ENCODE results near the gene PKP4. TPM values are rescaled to one million over a fixed set of nuclear protein-coding genes. Genes with fewer than 3 reads are reported as not detected.

The PKP4 gene
- total RNA-seq, 2 experiments from 2014 or later, result 68.7 to 73.2 TPM

DNA sequence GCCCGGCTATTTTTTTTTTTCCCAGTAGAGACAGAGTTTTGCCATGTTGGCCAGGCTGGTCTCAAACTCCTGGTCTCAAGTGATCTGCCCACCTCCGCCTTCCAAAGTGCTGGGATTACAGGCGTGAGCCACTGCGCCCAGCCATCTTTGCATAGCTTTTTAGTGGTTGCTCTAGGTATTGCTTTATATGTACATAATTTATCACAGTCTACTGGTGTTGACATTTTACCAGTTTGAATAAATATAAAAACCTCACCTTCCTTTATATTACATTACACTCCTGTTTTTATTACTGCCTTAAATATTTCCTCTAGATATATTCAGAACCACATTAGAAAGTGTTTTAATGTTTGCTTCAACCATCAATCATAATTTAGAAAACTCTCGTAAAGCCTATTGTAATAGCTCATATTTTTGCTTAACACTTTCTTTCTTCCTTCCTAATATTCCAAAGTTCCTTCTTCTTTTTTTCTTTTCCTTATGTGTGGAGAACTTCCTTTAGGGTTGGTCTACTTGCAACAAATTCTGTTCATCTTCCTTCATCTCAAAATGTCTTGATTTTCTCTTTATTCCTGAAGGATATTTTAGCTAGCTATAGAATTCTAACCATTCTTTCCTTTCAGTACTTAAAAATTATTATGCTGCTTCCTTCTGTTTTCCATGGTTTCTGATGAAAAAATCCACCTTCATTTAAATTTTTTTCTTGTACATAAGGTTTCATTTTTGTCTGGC is 256.2 kb downstream of the PKP4 start:
- intact Hi-C loops (cut with micrococcal nuclease; ENCODE audit: unreplicated experiment), result no loop called here
- Histone ChIP-seq H3K79me2 (ENCODE audit: insufficient read depth, low read depth, low read length) (no peaks in the 10 kb centered on the region), H3K27ac (ENCODE audit: low read depth, low read length, poor library complexity, severe bottlenecking) (no peak overlapping the region), H2AFZ (ENCODE audit: low read length) (no peak overlapping the region), H3K9me3 (ENCODE audit: low read length) (no peaks in the 10 kb centered on the region), H3K4me1 (ENCODE audit: insufficient read depth, low read length, poor library complexity, severe bottlenecking) (no peaks in the 10 kb centered on the region), H3K4me2 (ENCODE audit: low read length) (no peak overlapping the region), H3K36me3 (ENCODE audit: insufficient read depth, low read length) (no peaks in the 10 kb centered on the region), H4K20me1 (ENCODE audit: insufficient read depth, low read length) (no peaks in the 10 kb centered on the region), H3K9me2 (ENCODE audit: insufficient read depth, low read length) (no peaks in the 10 kb centered on the region), H3K4me3 (ENCODE audit: low read depth, low read length, poor library complexity, severe bottlenecking) (no peak overlapping the region)
- ChIA-PET CTCF (ENCODE audit: unreplicated experiment) (no interaction called here), POLR2A (interaction anchor here (0.6 to 1.2 kb wide), 2 partner anchors 32 to 320 kb away, joined by 3 to 4 read pairs; no protein-coding TSS in a partner anchor)
- TF ChIP-seq, protein P1, sequence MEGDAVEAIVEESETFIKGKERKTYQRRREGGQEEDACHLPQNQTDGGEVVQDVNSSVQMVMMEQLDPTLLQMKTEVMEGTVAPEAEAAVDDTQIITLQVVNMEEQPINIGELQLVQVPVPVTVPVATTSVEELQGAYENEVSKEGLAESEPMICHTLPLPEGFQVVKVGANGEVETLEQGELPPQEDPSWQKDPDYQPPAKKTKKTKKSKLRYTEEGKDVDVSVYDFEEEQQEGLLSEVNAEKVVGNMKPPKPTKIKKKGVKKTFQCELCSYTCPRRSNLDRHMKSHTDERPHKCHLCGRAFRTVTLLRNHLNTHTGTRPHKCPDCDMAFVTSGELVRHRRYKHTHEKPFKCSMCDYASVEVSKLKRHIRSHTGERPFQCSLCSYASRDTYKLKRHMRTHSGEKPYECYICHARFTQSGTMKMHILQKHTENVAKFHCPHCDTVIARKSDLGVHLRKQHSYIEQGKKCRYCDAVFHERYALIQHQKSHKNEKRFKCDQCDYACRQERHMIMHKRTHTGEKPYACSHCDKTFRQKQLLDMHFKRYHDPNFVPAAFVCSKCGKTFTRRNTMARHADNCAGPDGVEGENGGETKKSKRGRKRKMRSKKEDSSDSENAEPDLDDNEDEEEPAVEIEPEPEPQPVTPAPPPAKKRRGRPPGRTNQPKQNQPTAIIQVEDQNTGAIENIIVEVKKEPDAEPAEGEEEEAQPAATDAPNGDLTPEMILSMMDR (conservative IDR thresholded peaks at IDR 0.05; ENCODE audit: low read length), result no peak
- no peak for TF ChIP-seq EZH2phosphoT487 (IDR thresholded peaks at IDR 0.05; ENCODE audit: borderline replicate concordance, low read depth, low read length)
- no TSS peak for BruUV-seq (replicated peaks)
- no peak for DNase-seq (ENCODE audit: low spot score)

DNA sequence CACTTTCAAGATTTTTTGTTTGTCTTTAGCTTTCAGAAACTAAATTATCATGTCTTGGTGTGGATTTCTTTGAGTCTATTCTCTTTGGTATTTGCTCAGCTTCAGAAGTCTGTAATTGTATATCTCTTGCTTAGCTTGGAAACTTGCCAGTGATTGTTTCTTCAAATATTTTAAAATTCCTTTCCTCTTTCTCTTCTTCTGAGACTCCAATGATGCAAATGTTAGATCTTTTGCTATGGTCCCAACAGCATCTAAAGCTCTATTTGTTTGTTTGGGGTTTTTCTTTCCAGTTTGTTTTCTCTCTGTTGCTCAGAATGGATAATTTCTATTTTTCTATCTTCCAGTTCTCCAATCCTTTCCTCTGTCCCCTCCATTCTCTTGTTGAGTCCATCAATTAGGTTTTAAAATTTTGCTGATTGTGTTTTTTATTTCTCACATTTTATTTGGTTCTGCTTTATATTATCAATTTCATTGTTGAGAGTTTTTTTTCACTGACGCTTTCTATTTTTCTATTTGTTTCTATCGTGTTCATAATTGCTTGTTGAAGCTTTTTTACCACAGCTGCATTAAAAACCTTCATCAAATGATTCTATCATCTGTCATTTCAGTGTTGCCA is 256.9 kb downstream of the PKP4 start:
- POLR2A ChIA-PET, result interaction anchor here (0.6 to 1.2 kb wide), 3 partner anchors 33 to 1243 kb away, joined by 3 to 4 read pairs (median 3); no protein-coding TSS in a partner anchor
- no peak overlapping the region for H3K4me3 ChIP-seq (ENCODE audit: low read depth, low read length, poor library complexity, severe bottlenecking)
- H3K9me3 ChIP-seq (ENCODE audit: low read length), result no peaks in the 10 kb centered on the region
- H3K36me3 ChIP-seq (ENCODE audit: insufficient read depth, low read length), result no peaks in the 10 kb centered on the region
- intact Hi-C loops (cut with micrococcal nuclease; ENCODE audit: unreplicated experiment), result no loop called here
- no peak for DNase-seq (ENCODE audit: low spot score)
- CTCF ChIA-PET (ENCODE audit: unreplicated experiment), result no interaction called here
- H2AFZ ChIP-seq (ENCODE audit: low read length), result no peak overlapping the region
- H3K4me2 ChIP-seq (ENCODE audit: low read length), result no peak overlapping the region
- no peaks in the 10 kb centered on the region for H4K20me1 ChIP-seq (ENCODE audit: insufficient read depth, low read length)
- H3K4me1 ChIP-seq (ENCODE audit: insufficient read depth, low read length, poor library complexity, severe bottlenecking), result no peaks in the 10 kb centered on the region
- no peaks in the 10 kb centered on the region for H3K79me2 ChIP-seq (ENCODE audit: insufficient read depth, low read depth, low read length)
- TF ChIP-seq, protein P1 (conservative IDR thresholded peaks at IDR 0.05; ENCODE audit: low read length), result no peak
- no peak for TF ChIP-seq EZH2phosphoT487 (IDR thresholded peaks at IDR 0.05; ENCODE audit: borderline replicate concordance, low read depth, low read length)
- H3K9me2 ChIP-seq (ENCODE audit: insufficient read depth, low read length), result no peaks in the 10 kb centered on the region
- H3K27ac ChIP-seq (ENCODE audit: low read depth, low read length, poor library complexity, severe bottlenecking), result no peak overlapping the region
- no TSS peak for BruUV-seq (replicated peaks)

DNA sequence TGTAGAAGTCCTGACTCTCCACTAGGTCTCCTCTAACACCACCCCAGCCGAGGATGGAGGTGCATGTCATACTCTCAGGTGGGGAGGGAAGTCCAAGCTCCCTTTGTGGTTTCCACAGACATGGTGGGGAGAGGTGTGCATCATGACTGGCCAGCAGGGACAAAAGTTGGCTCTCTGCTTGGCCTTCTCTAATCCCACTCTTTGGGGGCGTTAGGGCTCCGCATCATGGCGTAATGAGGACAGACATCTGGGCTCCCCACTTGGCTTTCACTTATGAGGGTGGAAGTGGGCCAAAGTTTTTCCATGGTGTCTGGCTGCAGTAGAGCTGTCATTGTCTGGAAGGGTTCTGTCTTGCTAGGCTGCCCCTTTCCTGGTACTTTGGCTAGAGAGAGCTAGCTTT is 257.7 kb downstream of the PKP4 start:
- CTCF ChIA-PET (ENCODE audit: unreplicated experiment), result no interaction called here
- intact Hi-C loops (cut with micrococcal nuclease; ENCODE audit: unreplicated experiment), result no loop called here
- H3K4me2 ChIP-seq (ENCODE audit: low read length), result no peak overlapping the region
- no peaks in the 10 kb centered on the region for H3K9me3 ChIP-seq (ENCODE audit: low read length)
- no peak overlapping the region for H3K4me3 ChIP-seq (ENCODE audit: low read depth, low read length, poor library complexity, severe bottlenecking)
- POLR2A ChIA-PET, result interaction anchor here (0.6 kb wide), 1 partner anchor 1243 kb away, joined by 3 read pairs; no protein-coding TSS in a partner anchor
- no peaks in the 10 kb centered on the region for H3K79me2 ChIP-seq (ENCODE audit: insufficient read depth, low read depth, low read length)
- no peak overlapping the region for H2AFZ ChIP-seq (ENCODE audit: low read length)
- H4K20me1 ChIP-seq (ENCODE audit: insufficient read depth, low read length), result no peaks in the 10 kb centered on the region
- no peak for DNase-seq (ENCODE audit: low spot score)
- no peak overlapping the region for H3K27ac ChIP-seq (ENCODE audit: low read depth, low read length, poor library complexity, severe bottlenecking)
- no peaks in the 10 kb centered on the region for H3K9me2 ChIP-seq (ENCODE audit: insufficient read depth, low read length)
- no TSS peak for BruUV-seq (replicated peaks)
- H3K4me1 ChIP-seq (ENCODE audit: insufficient read depth, low read length, poor library complexity, severe bottlenecking), result no peaks in the 10 kb centered on the region
- no peaks in the 10 kb centered on the region for H3K36me3 ChIP-seq (ENCODE audit: insufficient read depth, low read length)
- TF ChIP-seq, protein P1 (conservative IDR thresholded peaks at IDR 0.05; ENCODE audit: low read length), result no peak
- no peak for TF ChIP-seq EZH2phosphoT487 (IDR thresholded peaks at IDR 0.05; ENCODE audit: borderline replicate concordance, low read depth, low read length)

Data from OCI-LY7 (cell line).